ENCODE results near the gene REX1BD.

DNA sequence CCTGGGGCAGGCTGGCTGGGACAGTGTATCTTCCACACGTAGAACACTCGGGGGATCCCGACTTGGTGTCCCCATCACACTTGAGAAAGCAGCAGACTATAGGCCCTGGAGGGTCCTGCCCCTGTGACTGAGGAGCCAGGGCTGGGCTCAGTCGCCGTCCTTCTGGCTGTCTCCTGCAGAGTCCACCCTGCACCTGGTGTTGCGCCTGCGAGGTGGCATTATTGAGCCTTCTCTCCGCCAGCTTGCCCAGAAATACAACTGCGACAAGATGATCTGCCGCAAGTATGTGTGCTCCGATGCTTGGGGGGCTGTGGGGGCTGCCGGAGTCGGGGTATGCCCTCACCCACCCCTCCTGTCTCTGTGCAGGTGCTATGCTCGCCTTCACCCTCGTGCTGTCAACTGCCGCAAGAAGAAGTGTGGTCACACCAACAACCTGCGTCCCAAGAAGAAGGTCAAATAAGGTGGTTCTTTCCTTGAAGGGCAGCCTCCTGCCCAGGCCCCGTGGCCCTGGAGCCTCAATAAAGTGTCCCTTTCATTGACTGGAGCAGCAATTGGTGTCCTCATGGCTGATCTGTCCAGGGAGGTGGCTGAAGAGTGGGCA, 13.8 kb upstream of the REX1BD start:
- TF ChIP-seq POLR2A (IDR thresholded peaks at IDR 0.05), result no peak
- TF ChIP-seq, protein P1, sequence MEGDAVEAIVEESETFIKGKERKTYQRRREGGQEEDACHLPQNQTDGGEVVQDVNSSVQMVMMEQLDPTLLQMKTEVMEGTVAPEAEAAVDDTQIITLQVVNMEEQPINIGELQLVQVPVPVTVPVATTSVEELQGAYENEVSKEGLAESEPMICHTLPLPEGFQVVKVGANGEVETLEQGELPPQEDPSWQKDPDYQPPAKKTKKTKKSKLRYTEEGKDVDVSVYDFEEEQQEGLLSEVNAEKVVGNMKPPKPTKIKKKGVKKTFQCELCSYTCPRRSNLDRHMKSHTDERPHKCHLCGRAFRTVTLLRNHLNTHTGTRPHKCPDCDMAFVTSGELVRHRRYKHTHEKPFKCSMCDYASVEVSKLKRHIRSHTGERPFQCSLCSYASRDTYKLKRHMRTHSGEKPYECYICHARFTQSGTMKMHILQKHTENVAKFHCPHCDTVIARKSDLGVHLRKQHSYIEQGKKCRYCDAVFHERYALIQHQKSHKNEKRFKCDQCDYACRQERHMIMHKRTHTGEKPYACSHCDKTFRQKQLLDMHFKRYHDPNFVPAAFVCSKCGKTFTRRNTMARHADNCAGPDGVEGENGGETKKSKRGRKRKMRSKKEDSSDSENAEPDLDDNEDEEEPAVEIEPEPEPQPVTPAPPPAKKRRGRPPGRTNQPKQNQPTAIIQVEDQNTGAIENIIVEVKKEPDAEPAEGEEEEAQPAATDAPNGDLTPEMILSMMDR (IDR thresholded peaks at IDR 0.05), result no peak

Measured in uterus (tissue), 2 donors.